Right ventricle myocardium superior (tissue), 1 donor: ENCODE results near the gene PRSS33. TPM values are rescaled to one million over a fixed set of nuclear protein-coding genes. Genes with fewer than 3 reads are reported as not detected.

Experiments used
- ATAC-seq: fragments of 200-7000 bp; cut with Tn5 transposase; one replicate; pipeline ENCODE4 v1.9.1; 2020; ENCODE audit warnings: mild to moderate bottlenecking; ENCODE audit not compliant: poor library complexity
- DNase-seq: peaks from one replicate; pipeline ENCODE4 v3.0.0-alpha.2; 2020
- intact Hi-C: fragments of 100-400 bp; cut with DNase I; formaldehyde crosslinking; loops from one replicate; pipeline ENCODE4 v1.11.2; 2022
- total RNA-seq: library from RNA; stranded (reverse); fragmentation: NEBNext Ultra II Directional; extraction: Animal tissue kit (Norgen Biotek cat#: 25700); gene quantifications from one replicate; pipeline ENCODE4 v1.2.1, GENCODE V29; 2021
- donor health status: DM: no; HTN: yes; CAD: no; lungs with severe emphysema.

Gene PRSS33
- total RNA-seq, 1 donor from 2014 or later, result not detected

- ATAC-seq (no peak), DNase-seq (peak; percentile 13)
- intact Hi-C loops, result no loop called here
Measured at GRCh38 chr16:2782583-2783351, 4.6 kb downstream of the PRSS33 start.

DNA sequence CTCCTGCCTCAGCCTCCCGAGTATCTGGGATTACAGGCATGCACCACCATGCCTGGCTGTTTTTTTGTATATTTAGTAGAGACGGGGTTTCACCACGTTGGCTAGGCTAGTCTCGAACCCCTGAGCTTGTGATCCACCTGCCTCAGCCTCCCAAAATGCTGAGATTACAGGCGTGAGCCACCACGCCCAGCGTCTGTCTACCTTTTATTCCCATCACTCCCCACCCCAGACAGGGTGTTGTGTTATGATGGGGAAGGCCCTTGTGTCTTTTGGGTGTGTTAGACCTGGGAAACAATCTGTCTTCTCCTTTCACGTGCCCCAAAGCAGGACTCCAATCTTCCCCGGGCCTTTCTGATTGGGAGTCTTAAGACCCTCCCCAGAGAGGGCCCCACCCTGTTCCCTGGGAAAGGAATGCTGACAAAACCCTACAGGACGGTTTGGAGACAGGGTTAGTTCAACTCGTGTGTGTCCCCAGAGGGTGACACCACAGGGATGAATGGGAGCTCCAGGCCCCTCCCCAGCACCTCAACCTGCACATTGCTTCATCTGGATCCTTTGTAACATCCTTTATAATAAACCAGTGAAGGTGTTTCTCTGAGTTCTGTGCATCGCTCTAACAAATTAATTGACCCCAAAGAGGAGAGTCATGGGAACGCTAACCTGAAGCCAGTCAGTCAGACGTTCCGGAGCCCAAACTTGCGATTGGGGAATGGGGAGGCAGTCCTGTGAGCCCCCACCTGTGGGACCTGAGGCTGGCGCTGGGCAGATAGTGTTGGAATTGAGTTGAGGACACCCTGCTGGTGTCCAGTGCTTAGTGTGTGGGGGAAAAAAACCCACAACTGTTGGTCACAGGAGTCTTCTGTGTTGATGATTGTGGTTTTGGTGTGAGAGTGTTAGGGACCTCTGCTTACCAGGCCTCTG is 7.1 kb downstream of the PRSS33 start:
- ATAC-seq, result no peak
- intact Hi-C loops, result no loop called here
- peak; percentile 21 for DNase-seq

- no peak for ATAC-seq
- intact Hi-C loops, result no loop called here
- peak; percentile 40 for DNase-seq
Measured at GRCh38 chr16:2779151-2779920, 8.0 kb downstream of the PRSS33 start.

DNA sequence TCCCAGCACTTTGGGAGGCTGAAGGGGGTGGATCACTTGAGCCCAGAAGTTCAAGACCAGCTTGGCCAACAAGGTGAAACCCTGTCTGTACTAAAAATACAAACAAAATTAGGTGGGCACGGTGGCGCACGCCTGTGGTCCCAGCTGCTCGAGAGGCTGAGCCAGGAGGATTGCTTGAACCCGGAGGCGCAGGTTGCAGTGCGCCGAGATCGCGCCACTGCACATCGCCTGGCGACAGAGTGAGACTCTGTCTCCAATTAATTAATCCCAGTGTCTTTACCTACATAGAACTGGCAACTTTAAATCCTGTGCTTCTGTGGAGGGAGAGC is 8.8 kb downstream of the PRSS33 start:
- no peak for DNase-seq

DNA sequence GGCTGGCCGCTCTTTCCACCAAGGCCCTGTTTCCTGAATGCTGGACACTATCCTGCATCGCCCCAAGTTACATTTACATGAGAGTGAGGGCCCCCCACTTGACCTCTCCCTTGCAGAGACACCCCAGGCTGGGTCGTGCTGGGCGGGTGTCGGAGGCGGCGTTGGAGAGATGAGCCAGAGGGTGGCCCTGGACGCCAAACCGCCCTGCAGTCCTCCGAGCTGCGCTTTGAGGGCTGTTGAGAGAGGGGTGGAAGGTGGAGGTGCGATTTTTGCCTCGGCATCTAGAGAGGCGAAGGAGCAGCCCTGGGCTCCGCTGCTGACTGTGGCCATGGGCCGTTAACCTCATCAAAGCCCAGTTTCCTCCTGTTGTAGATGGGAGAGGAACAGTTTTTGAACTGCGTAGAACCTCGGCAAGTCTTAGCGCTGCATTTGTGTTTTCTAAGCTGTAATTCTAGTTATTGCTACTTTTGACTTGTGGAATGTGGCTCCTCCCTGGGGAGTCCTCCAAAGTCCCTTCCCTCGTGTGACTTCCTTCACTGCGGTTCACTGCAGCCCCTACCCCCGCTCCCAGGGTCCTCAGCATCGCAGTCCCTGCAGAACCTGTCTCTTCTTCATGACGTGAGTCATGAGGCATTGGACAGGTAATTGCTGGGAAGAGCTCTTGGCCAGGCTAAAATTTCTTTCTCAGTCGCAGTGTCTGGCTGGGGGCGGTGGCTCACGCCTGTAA is 9.3 kb downstream of the PRSS33 start:
- ATAC-seq (peak; percentile 56), DNase-seq (peak; percentile 38)
- intact Hi-C loops, result no loop called here

More for the DNA sequence above, 8.8 kb downstream of the PRSS33 start:
- intact Hi-C loops, result no loop called here
- ATAC-seq, result no peak

- intact Hi-C loops, result no loop called here
Measured at GRCh38 chr16:2777231-2777902, 10.0 kb downstream of the PRSS33 start, which contains the start of gene ELOB. ELOB (minus strand) TSS chr16:2777280; CDS start chr16:2777239, 41 bp downstream.

DNA sequence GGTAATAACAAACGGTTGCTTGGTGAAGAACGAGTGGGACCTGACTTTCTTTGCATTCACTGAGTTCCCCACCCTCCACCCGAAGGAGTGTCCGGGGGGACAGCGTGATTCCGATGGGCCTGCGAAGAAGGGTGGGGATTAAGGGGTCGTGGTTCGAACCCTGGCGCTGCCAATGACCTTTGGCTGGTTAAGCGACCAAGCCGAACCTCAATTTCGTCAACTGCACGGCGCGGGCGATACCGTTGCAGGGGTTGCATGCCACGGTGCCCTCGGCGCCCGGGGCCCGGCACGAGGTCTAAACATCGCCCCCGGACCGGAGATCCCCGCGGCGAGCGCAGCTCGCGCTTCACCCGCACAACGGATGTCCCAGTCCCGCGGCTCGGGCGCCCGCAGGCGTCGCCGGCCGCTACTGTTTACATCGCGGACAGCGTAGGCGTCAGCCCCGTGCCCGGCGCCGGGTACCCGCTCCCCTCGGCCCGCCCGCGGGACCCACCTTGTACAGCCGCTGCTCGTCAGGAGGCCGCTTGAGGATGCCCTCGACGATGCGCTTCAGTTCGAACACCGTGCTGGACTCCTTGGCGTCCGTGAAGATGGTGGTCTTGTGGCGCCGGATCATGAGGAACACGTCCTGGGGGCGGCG is 10.7 kb downstream of the PRSS33 start:
- peak; percentile 46 for DNase-seq
- intact Hi-C loops, result no loop called here
- ATAC-seq, result no peak

More at GRCh38 chr16:2777231-2777902, 10.0 kb downstream of the PRSS33 start, which contains the start of gene ELOB:
- peak; percentile 94 for DNase-seq
- ATAC-seq, result peak; percentile 95

GRCh38 chr16:2775765-2776499 is 11.4 kb downstream of the PRSS33 start:
- DNase-seq, result peak; percentile 16
- no peak for ATAC-seq
- intact Hi-C loops, result no loop called here

- intact Hi-C loops, result no loop called here
- peak; percentile 10 for DNase-seq
- no peak for ATAC-seq
Measured at GRCh38 chr16:2775131-2775716, 12.1 kb downstream of the PRSS33 start.

GRCh38 chr16:2774161-2774891 is 13.0 kb downstream of the PRSS33 start:
- DNase-seq (peak; percentile 34), ATAC-seq (no peak)
- intact Hi-C loops, result no loop called here

DNA sequence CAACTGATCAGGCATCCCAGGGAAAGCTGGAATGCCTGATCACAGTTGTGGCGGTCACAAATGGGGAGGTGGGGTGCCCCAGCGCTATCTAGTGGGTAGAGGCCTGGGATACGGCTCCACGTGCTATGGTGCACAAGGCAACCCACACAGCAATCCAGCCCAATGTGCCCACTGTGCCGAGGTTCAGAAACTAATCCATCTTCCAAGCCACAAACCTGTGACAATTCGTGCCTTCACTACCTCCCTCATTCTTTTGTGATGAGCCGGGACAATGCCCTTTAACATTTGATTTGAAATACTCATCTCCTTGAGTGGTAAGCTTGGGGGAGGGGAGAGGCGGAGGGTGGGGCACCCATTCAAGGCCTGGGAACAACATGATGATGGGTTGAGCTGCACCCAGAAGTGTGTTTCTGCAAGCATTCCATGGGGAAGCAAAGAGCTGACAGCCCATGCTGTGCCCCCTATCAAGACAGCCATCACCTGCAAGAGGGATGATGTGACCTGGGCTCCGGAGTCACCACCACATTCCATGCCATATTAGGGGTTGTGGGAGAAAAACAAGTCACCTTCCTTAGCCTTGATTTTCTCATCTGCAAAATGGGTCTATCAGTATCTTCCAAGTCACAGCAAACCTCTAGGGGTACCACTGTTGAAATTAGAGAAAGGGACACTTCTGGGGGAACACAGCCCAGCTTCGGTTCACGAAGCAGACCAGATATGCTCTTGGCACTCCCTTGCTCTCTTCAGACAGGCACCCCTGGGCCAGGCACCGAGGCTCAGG is 14.0 kb downstream of the PRSS33 start:
- ATAC-seq, result no peak
- peak; percentile 4 for DNase-seq
- intact Hi-C loops, result no loop called here

GRCh38 chr16:2771496-2772402 is 15.6 kb downstream of the PRSS33 start:
- ATAC-seq (no peak), DNase-seq (peak; percentile 36)
- intact Hi-C loops, result no loop called here

GRCh38 chr16:2770057-2770951 is 17.1 kb downstream of the PRSS33 start:
- ATAC-seq (no peak), DNase-seq (peak; percentile 39)
- intact Hi-C loops, result no loop called here
